ENCODE measurements around the gene GSK3A.

- TF ChIP-seq CTCF (conservative IDR thresholded peaks at IDR 0.05; ENCODE audit: low read depth, low read length): no peak
- TF ChIP-seq EZH2 (IDR thresholded peaks at IDR 0.05; ENCODE audit: borderline replicate concordance, low read depth, low read length, poor library complexity, severe bottlenecking): no peak
These were observed 28.6 kb upstream of the GSK3A start for GRCh38 chr19:42271045-42271419.
